HepG2 (cell line): ENCODE results near the gene ALX3.

ENCODE experiments used
- BRD4 ChIP-seq: sonication (generic); formaldehyde crosslinking; IDR thresholded peaks from 2 replicates; pipeline ENCODE4 v1.4.0; 2020; ENCODE audit warnings: missing genetic modification reagents
- CEBPB ChIP-seq: IDR thresholded peaks from 2 replicates; pipeline ENCODE4 v1.6.1; 2011; ENCODE audit warnings: low read depth, low read length, improper control_type of control experiment, borderline replicate concordance
- FOSL1 ChIP-seq: sonication (generic); formaldehyde crosslinking; IDR thresholded peaks from 2 replicates; pipeline ENCODE4 v1.9.0; 2021; ENCODE audit warnings: missing genetic modification reagents, borderline replicate concordance
- FOXM1 ChIP-seq: sonication (generic); formaldehyde crosslinking; IDR thresholded peaks from 2 replicates; pipeline ENCODE4 v1.5.0; 2020; ENCODE audit warnings: missing genetic modification reagents
- HNF4A ChIP-seq: sonication (generic); formaldehyde crosslinking; IDR thresholded peaks from 2 replicates; pipeline ENCODE4 v1.4.0; 2020; ENCODE audit warnings: missing genetic modification reagents
- HOXA5 ChIP-seq: sonication (generic); formaldehyde crosslinking; IDR thresholded peaks from 2 replicates; pipeline ENCODE4 v1.4.0; 2020; ENCODE audit warnings: missing genetic modification reagents
- TMF1 ChIP-seq: sonication (generic); formaldehyde crosslinking; IDR thresholded peaks from 2 replicates; pipeline ENCODE4 v1.8.1; 2022; ENCODE audit warnings: low read depth, missing genetic modification reagents
- ZBTB8A ChIP-seq: sonication (generic); formaldehyde crosslinking; IDR thresholded peaks from 2 replicates; pipeline ENCODE4 v1.4.0; 2020; ENCODE audit warnings: mild to moderate bottlenecking, low read depth, missing genetic modification reagents, borderline replicate concordance
- ZKSCAN1 ChIP-seq: fragments of 150-350 bp; IDR thresholded peaks from 2 replicates; pipeline ENCODE4 v1.6.1; 2014; ENCODE audit warnings: low read length
- ZNF644 ChIP-seq: IDR thresholded peaks from 2 replicates; pipeline ENCODE4 v1.6.1; 2016; ENCODE audit warnings: low read depth
- TF ChIP-seq, protein P1 (sequence below): sonication (generic); formaldehyde crosslinking; IDR thresholded peaks from 2 replicates; pipeline ENCODE4 v1.5.1; 2020; ENCODE audit warnings: mild to moderate bottlenecking, missing genetic modification reagents, borderline replicate concordance
- TF ChIP-seq, protein P2 (sequence below): sonication (generic); formaldehyde crosslinking; IDR thresholded peaks from 2 replicates; pipeline ENCODE4 v1.5.0; 2020; ENCODE audit warnings: mild to moderate bottlenecking, missing genetic modification reagents, moderate library complexity
- TF ChIP-seq, protein P3 (sequence below): sonication (generic); formaldehyde crosslinking; IDR thresholded peaks from 2 replicates; pipeline ENCODE4 v1.4.0; 2020; ENCODE audit warnings: missing genetic modification reagents
- TF ChIP-seq, protein P4 (sequence below): sonication (generic); formaldehyde crosslinking; IDR thresholded peaks from 2 replicates; pipeline ENCODE4 v1.5.1; 2020; ENCODE audit warnings: missing genetic modification reagents, mild to moderate bottlenecking, borderline replicate concordance

DNA sequence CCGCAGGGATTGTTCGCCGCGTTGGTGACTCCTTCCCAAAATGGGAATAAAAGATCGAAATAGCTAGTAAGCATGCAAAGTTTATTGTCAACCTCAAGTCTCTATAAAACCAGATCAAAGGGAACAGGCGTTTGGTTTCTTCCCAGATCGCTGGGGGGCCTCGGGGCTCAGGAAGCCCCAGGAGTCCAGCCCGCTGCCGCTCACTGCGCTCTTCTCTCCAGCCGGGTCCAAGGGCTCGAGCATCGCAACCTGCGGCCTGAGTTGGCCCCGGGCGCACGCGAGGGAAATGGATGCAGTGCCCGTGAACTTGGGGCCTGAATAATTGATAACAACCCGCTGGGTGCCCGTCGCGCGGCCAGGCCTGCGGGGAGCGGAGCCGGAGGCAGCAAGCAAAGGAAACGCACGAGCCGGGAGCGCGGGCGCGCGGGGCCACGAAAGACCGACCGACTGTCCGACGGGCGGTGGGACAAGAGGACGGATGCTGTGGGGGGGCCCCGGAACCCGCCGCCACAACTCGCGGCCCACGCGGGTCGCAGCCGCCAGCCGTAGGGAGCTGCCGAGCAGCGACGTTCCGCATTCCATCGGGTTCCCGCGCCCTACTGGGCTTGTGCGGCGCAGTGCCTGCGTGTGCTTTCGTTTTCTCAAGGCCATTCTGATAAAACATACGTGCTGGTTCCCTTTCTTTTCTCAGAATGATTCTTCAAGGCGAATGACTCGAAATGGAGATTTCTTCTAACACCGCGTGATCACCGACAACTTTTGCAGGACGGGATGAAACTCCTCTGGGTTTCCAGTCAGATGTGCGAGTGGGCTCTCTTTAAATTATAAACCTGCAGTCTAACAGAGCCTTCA, 14.0 kb upstream of the ALX3 start:
- no peak for TF ChIP-seq HOXA5 (CRISPR knock-in tag)
- TF ChIP-seq, protein P1, sequence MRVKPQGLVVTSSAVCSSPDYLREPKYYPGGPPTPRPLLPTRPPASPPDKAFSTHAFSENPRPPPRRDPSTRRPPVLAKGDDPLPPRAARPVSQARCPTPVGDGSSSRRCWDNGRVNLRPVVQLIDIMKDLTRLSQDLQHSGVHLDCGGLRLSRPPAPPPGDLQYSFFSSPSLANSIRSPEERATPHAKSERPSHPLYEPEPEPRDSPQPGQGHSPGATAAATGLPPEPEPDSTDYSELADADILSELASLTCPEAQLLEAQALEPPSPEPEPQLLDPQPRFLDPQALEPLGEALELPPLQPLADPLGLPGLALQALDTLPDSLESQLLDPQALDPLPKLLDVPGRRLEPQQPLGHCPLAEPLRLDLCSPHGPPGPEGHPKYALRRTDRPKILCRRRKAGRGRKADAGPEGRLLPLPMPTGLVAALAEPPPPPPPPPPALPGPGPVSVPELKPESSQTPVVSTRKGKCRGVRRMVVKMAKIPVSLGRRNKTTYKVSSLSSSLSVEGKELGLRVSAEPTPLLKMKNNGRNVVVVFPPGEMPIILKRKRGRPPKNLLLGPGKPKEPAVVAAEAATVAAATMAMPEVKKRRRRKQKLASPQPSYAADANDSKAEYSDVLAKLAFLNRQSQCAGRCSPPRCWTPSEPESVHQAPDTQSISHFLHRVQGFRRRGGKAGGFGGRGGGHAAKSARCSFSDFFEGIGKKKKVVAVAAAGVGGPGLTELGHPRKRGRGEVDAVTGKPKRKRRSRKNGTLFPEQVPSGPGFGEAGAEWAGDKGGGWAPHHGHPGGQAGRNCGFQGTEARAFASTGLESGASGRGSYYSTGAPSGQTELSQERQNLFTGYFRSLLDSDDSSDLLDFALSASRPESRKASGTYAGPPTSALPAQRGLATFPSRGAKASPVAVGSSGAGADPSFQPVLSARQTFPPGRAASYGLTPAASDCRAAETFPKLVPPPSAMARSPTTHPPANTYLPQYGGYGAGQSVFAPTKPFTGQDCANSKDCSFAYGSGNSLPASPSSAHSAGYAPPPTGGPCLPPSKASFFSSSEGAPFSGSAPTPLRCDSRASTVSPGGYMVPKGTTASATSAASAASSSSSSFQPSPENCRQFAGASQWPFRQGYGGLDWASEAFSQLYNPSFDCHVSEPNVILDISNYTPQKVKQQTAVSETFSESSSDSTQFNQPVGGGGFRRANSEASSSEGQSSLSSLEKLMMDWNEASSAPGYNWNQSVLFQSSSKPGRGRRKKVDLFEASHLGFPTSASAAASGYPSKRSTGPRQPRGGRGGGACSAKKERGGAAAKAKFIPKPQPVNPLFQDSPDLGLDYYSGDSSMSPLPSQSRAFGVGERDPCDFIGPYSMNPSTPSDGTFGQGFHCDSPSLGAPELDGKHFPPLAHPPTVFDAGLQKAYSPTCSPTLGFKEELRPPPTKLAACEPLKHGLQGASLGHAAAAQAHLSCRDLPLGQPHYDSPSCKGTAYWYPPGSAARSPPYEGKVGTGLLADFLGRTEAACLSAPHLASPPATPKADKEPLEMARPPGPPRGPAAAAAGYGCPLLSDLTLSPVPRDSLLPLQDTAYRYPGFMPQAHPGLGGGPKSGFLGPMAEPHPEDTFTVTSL (CRISPR knock-in tag) = no peak
- no peak for TF ChIP-seq CEBPB
- no peak for TF ChIP-seq HNF4A (CRISPR knock-in tag)
- no peak for TF ChIP-seq ZKSCAN1
- no peak for TF ChIP-seq FOSL1 (CRISPR knock-in tag)
- TF ChIP-seq, protein P2, sequence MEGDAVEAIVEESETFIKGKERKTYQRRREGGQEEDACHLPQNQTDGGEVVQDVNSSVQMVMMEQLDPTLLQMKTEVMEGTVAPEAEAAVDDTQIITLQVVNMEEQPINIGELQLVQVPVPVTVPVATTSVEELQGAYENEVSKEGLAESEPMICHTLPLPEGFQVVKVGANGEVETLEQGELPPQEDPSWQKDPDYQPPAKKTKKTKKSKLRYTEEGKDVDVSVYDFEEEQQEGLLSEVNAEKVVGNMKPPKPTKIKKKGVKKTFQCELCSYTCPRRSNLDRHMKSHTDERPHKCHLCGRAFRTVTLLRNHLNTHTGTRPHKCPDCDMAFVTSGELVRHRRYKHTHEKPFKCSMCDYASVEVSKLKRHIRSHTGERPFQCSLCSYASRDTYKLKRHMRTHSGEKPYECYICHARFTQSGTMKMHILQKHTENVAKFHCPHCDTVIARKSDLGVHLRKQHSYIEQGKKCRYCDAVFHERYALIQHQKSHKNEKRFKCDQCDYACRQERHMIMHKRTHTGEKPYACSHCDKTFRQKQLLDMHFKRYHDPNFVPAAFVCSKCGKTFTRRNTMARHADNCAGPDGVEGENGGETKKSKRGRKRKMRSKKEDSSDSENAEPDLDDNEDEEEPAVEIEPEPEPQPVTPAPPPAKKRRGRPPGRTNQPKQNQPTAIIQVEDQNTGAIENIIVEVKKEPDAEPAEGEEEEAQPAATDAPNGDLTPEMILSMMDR (CRISPR knock-in tag) = no peak
- TF ChIP-seq, protein P3, sequence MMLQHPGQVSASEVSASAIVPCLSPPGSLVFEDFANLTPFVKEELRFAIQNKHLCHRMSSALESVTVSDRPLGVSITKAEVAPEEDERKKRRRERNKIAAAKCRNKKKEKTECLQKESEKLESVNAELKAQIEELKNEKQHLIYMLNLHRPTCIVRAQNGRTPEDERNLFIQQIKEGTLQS = no peak
- TF ChIP-seq, protein P4, sequence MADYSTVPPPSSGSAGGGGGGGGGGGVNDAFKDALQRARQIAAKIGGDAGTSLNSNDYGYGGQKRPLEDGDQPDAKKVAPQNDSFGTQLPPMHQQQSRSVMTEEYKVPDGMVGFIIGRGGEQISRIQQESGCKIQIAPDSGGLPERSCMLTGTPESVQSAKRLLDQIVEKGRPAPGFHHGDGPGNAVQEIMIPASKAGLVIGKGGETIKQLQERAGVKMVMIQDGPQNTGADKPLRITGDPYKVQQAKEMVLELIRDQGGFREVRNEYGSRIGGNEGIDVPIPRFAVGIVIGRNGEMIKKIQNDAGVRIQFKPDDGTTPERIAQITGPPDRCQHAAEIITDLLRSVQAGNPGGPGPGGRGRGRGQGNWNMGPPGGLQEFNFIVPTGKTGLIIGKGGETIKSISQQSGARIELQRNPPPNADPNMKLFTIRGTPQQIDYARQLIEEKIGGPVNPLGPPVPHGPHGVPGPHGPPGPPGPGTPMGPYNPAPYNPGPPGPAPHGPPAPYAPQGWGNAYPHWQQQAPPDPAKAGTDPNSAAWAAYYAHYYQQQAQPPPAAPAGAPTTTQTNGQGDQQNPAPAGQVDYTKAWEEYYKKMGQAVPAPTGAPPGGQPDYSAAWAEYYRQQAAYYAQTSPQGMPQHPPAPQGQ (CRISPR knock-in tag) = no peak
- no peak for TF ChIP-seq ZBTB8A (CRISPR knock-in tag)
- no peak for TF ChIP-seq TMF1 (CRISPR knock-in tag)
- no peak for TF ChIP-seq ZNF644
- no peak for TF ChIP-seq BRD4
- TF ChIP-seq FOXM1 (CRISPR knock-in tag) = no peak
